Adrenal gland (tissue), 12 donors: ENCODE results near the gene IPPK. TPM values are rescaled to one million over a fixed set of nuclear protein-coding genes. Genes with fewer than 3 reads are reported as not detected.

ENCODE experiments used
- DNase-seq, 7 donors: peaks; one replicate each; pipeline ENCODE4 v3.0.0-alpha.2; 2019 to 2020
- H3K27ac ChIP-seq, 5 donors: fragments of 200-600 bp; sonication (generic) in 4 of 5; 1 replicate in 3 of 5; 2 replicates in 2 of 5; pipeline versions ENCODE4 v1.5.1 to v1.8.0; 2016 to 2020; ENCODE audit warnings: mild to moderate bottlenecking in 1 of 5
- H3K27me3 ChIP-seq: fragments of 200-600 bp; 2 replicates; pipeline ENCODE4 v1.8.0; 2021
- H3K36me3 ChIP-seq, 2 donors: fragments of 200-600 bp; replicated peaks in 1 of 2; 1 replicate in 1 of 2; 2 replicates in 1 of 2; pipeline versions ENCODE4 v1.5.1 to v1.8.0; 2018 to 2022
- H3K4me1 ChIP-seq, 2 donors: fragments of 200-600 bp; replicated peaks in 1 of 2; 1 replicate in 1 of 2; 2 replicates in 1 of 2; pipeline versions ENCODE4 v1.5.1 to v1.8.0; 2018 to 2021
- H3K4me3 ChIP-seq, 4 donors: fragments of 200-600 bp; sonication (generic) in 3 of 4; one replicate each; pipeline ENCODE4 v1.5.1; 2016 to 2018
- H3K9me3 ChIP-seq, 3 donors: fragments of 200-600 bp; sonication (generic) in 1 of 3; replicated peaks in 1 of 3; 1 replicate in 2 of 3; 2 replicates in 1 of 3; pipeline versions ENCODE4 v1.5.1 to v1.8.0; 2016 to 2021
- POLR2A ChIP-seq, 2 donors: fragments of 450-650 bp; IDR thresholded peaks; one replicate each; pipeline ENCODE4 v1.6.1; 2017; ENCODE audit warnings: antibody characterized with exemption in 2 of 2, mild to moderate bottlenecking in 2 of 2, moderate library complexity in 1 of 2
- WGBS, 4 donors: extraction: QIAGEN DNeasy Blood & Tissue Kit in 2 of 4; methylation state at CpG; one replicate each; pipeline versions ENCODE4 v1.1.5 to v1.1.7; 2013 to 2017; 5-methylcytosine and 5-hydroxymethylcytosine counted together
- intact Hi-C, 2 donors: fragments of 100-400 bp; cut with DNase I; formaldehyde crosslinking; loops; one replicate each; pipeline versions ENCODE4 v1.14.1 to v1.15.0; 2022 to 2023
- polyA plus RNA-seq, 3 donors: library from polyadenylated mRNA; stranded (reverse); fragments of 200-250 nt in 2 of 3; fragments of 350-450 nt in 1 of 3; fragmentation: Illumina TruSeq in 1 of 3; extraction: RNeasy Lipid Tissue Mini Kit (QIAGEN cat#74804) in 1 of 3; gene quantifications; one replicate each; pipeline ENCODE4 v1.2.3, GENCODE V29; 2013 to 2014
- total RNA-seq, 9 donors: library from RNA; depleted of rRNA in 4 of 9; stranded (reverse); fragments of >200 nt in 4 of 9; fragments of 120-200 nt in 1 of 9; fragmentation: NEBNext Ultra II Directional in 1 of 9; extraction: Animal tissue kit (Norgen Biotek cat#: 25700) in 1 of 9; gene quantifications; one replicate each; pipeline versions ENCODE4 v1.1.0 to v1.2.4, GENCODE V29; 2013 to 2023
- TF ChIP-seq, protein P1 (sequence below), 6 experiments: fragments of 450-650 bp in 4 of 6; fragments of 200-600 bp in 2 of 6; sonication (generic) in 1 of 6; IDR thresholded peaks; 1 replicate in 5 of 6; 2 replicates in 1 of 6; pipeline versions ENCODE4 v1.5.1 to v1.8.0; 2016 to 2021; ENCODE audit warnings: antibody characterized with exemption in 6 of 6, mild to moderate bottlenecking in 2 of 6, moderate library complexity in 1 of 6
- donor health status: healthy with polysubstance abuse.
- donor health status: Bipolar disorder and iron deficiency.
- donor health status: DM: yes; HTN: yes; CAD: no.
- donor health status: DM: no; HTN: no; CAD: no.
- donor health status: DM: no; HTN: no; CAD: no.
- donor health status: DM: yes; HTN: yes; CAD: no.

The IPPK gene
- total and polyA plus RNA-seq, 12 donors: 2.9 to 22.2 (median 9.0) TPM

DNA sequence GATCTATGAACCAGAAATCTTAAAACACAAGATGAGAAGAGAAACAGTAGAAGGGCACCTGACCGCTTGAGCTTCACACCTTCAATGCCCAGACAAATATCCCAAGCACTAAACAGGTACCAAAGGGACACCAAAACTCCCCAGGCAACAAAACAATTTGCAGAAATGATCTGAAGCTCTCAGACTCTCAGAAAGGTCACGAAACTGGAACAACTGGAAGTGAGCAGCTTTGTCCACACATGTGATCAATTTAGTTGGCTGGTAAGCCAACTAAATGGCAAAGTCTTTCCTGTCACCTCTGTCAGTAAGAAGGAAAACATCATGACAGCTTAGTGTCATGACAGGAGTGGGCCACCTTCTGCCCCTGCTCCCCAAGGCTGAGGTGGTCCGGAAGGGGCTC, 4.1 kb downstream of the IPPK start:
- no peak overlapping the region for H3K4me3 ChIP-seq
- no peaks in the 10 kb centered on the region for H3K27me3 ChIP-seq
- H3K9me3 ChIP-seq: no peaks in the 10 kb centered on the region
- peaks cover 2 to 26% of the 10 kb centered on the region in 2 donors for H3K4me1 ChIP-seq
- no peaks in the 10 kb centered on the region for H3K36me3 ChIP-seq
- intact Hi-C loops: no loop called here
- DNase-seq: no peak
- H3K27ac ChIP-seq: peak overlapping the region in 1 of 5 donors; percentile 11
- TF ChIP-seq POLR2A (IDR thresholded peaks at IDR 0.05): no peak
- TF ChIP-seq, protein P1, sequence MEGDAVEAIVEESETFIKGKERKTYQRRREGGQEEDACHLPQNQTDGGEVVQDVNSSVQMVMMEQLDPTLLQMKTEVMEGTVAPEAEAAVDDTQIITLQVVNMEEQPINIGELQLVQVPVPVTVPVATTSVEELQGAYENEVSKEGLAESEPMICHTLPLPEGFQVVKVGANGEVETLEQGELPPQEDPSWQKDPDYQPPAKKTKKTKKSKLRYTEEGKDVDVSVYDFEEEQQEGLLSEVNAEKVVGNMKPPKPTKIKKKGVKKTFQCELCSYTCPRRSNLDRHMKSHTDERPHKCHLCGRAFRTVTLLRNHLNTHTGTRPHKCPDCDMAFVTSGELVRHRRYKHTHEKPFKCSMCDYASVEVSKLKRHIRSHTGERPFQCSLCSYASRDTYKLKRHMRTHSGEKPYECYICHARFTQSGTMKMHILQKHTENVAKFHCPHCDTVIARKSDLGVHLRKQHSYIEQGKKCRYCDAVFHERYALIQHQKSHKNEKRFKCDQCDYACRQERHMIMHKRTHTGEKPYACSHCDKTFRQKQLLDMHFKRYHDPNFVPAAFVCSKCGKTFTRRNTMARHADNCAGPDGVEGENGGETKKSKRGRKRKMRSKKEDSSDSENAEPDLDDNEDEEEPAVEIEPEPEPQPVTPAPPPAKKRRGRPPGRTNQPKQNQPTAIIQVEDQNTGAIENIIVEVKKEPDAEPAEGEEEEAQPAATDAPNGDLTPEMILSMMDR (IDR thresholded peaks at IDR 0.05): no peak
- WGBS, 4 donors: 62 to 75% (median 70%) methylated on average over 3 of the region's 3 CpGs

DNA sequence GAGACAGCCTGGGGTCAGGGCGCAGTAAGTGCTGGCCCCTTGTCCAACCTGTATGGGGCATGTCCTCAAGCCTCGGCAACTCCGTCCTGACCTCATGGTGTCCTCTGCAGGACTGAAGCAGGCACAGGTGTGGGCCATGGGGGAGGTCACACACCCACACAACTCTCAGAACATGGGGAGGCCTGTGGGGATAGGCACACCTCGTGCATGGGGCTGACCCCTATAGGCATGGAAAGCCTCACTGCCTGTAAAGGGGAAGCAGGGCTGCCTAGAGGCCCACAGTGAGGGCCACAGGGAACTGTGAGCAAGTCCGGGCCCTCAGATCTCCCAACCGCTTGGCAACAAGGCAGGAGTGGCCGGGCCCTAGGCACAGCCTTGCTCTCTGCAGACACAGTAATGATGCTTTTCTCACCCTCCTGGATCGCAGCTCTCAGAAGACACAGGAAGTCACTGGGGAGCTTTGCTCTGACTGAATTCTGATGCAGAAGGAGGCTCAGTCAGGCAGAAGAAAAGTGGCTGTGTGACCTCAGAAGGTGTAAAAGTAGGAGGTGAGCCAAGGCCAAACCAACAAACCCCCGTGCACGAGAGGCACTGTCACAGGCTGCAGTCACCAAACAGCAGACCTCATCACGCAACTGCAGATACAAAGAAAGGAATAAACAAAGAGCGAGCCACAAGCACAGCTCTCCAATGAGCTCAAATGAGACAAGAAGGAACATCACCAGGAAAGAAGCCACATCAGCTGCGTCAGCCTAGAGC, 5.4 kb downstream of the IPPK start:
- Histone ChIP-seq H3K4me1 (peaks cover 0 to 26% of the 10 kb centered on the region in 2 donors), H3K27ac (no peak overlapping the region), H3K9me3 (no peaks in the 10 kb centered on the region), H3K36me3 (no peaks in the 10 kb centered on the region), H3K4me3 (no peak overlapping the region), H3K27me3 (no peaks in the 10 kb centered on the region)
- intact Hi-C loops: no loop called here
- peak in 2 of 7 donors; percentile 34 to 67 for DNase-seq
- TF ChIP-seq, protein P1 (IDR thresholded peaks at IDR 0.05): no peak
- TF ChIP-seq POLR2A (IDR thresholded peaks at IDR 0.05): no peak
- 55 to 77% (median 74%) methylated on average over 7 to 13 of the region's 13 CpGs for WGBS, 4 donors

- TF ChIP-seq, protein P1 (IDR thresholded peaks at IDR 0.05): no peak
- no peak for TF ChIP-seq POLR2A (IDR thresholded peaks at IDR 0.05)
- 92 to 96% (median 93%) methylated on average over 10 of the region's 10 CpGs for WGBS, 4 donors
- DNase-seq: no peak
- H3K4me1 ChIP-seq: peaks cover 0 to 26% of the 10 kb centered on the region in 2 donors
- H3K27me3 ChIP-seq: no peaks in the 10 kb centered on the region
- H3K27ac ChIP-seq: no peak overlapping the region
- H3K9me3 ChIP-seq: no peaks in the 10 kb centered on the region
- H3K4me3 ChIP-seq: no peak overlapping the region
- no peaks in the 10 kb centered on the region for H3K36me3 ChIP-seq
- intact Hi-C loops: no loop called here
Observed at GRCh38 chr9:92663951-92664350, 6.0 kb downstream of the IPPK start.

GRCh38 chr9:92663126-92663525, 6.8 kb downstream of the IPPK start:
- H3K4me3 ChIP-seq: no peak overlapping the region
- H3K36me3 ChIP-seq: peaks cover 0 to 4% of the 10 kb centered on the region in 2 donors
- intact Hi-C loops: no loop called here
- H3K4me1 ChIP-seq: peaks cover 0 to 18% of the 10 kb centered on the region in 2 donors
- no peak overlapping the region for H3K27ac ChIP-seq
- no peaks in the 10 kb centered on the region for H3K9me3 ChIP-seq
- TF ChIP-seq, protein P1 (IDR thresholded peaks at IDR 0.05): no peak
- no peak for TF ChIP-seq POLR2A (IDR thresholded peaks at IDR 0.05)
- 97 to 98% (median 98%) methylated on average over 3 of the region's 3 CpGs for WGBS, 4 donors
- no peak for DNase-seq
- no peaks in the 10 kb centered on the region for H3K27me3 ChIP-seq
